Fibroblast of the aortic adventitia (primary cell): Measurements from ENCODE around the gene DCST1. TPM values are rescaled to one million over a fixed set of nuclear protein-coding genes. Genes with fewer than 3 reads are reported as not detected.

Experiments
- DNase-seq: peaks from one replicate; pipeline ENCODE4 v3.0.0-alpha.2; 2010; ENCODE audit warnings: low read depth
- H3K4me3 ChIP-seq: 2 replicates; pipeline ENCODE4 v1.5.1; 2011; ENCODE audit warnings: low read depth, mild to moderate bottlenecking, control low read depth, low read length, moderate library complexity
- CTCF ChIP-seq: IDR thresholded peaks from 2 replicates; pipeline ENCODE4 v1.5.1; 2011; ENCODE audit warnings: mild to moderate bottlenecking, low read length, control low read depth, inconsistent platforms; ENCODE audit not compliant: insufficient read depth
- total RNA-seq: library from RNA; depleted of rRNA; stranded (reverse); fragments of >200 nt; gene quantifications from 2 replicates; pipeline ENCODE4 v1.2.3, GENCODE V29; 2012; ENCODE audit warnings: low replicate concordance

DCST1 gene
- total RNA-seq, 1 donor: not detected

- peak overlapping the region; percentile 60 for H3K4me3 ChIP-seq
- DNase-seq: peak; percentile 40
- peak; percentile 12 for TF ChIP-seq CTCF
Observed at GRCh38 chr1:155083865-155084721, 50.5 kb downstream of the DCST1 start.

GRCh38 chr1:155084722-155085503 is 51.3 kb downstream of the DCST1 start:
- H3K4me3 ChIP-seq: peak overlapping the region; percentile 88
- DNase-seq: peak; percentile 93
- peak; percentile 94 for TF ChIP-seq CTCF

GRCh38 chr1:155085504-155086127 is 52.0 kb downstream of the DCST1 start:
- DNase-seq: peak; percentile 20
- no peak for TF ChIP-seq CTCF
- H3K4me3 ChIP-seq: peak overlapping the region; percentile 88

- peak; percentile 91 for TF ChIP-seq CTCF
- no peak overlapping the region for H3K4me3 ChIP-seq
- peak; percentile 39 for DNase-seq
Observed at GRCh38 chr1:155086128-155086741, 52.6 kb downstream of the DCST1 start.

GRCh38 chr1:155086856-155087535 is 53.4 kb downstream of the DCST1 start:
- H3K4me3 ChIP-seq: no peak overlapping the region
- no peak for TF ChIP-seq CTCF
- DNase-seq: no peak
